Measurements from ENCODE around the gene ZNF814.
A peak's percentile ranks its signal among the peaks of the same experiment; 100 is the strongest.

GRCh38 chr19:57814505-57815246, 74.2 kb downstream of the ZNF814 start, which contains the start of gene ZNF552:
- no peak for TF ChIP-seq CTCF (IDR thresholded peaks at IDR 0.05)
- peak; percentile 57 to 92 (median 82) for TF ChIP-seq POLR2AphosphoS5 (IDR thresholded peaks at IDR 0.05)
